ENCODE measurements around the gene ANKRD17.

- no peak for TF ChIP-seq POLR2AphosphoS5 (IDR thresholded peaks at IDR 0.05)
- no peak for TF ChIP-seq RAD21 (conservative IDR thresholded peaks at IDR 0.05)
- TF ChIP-seq, protein P1, sequence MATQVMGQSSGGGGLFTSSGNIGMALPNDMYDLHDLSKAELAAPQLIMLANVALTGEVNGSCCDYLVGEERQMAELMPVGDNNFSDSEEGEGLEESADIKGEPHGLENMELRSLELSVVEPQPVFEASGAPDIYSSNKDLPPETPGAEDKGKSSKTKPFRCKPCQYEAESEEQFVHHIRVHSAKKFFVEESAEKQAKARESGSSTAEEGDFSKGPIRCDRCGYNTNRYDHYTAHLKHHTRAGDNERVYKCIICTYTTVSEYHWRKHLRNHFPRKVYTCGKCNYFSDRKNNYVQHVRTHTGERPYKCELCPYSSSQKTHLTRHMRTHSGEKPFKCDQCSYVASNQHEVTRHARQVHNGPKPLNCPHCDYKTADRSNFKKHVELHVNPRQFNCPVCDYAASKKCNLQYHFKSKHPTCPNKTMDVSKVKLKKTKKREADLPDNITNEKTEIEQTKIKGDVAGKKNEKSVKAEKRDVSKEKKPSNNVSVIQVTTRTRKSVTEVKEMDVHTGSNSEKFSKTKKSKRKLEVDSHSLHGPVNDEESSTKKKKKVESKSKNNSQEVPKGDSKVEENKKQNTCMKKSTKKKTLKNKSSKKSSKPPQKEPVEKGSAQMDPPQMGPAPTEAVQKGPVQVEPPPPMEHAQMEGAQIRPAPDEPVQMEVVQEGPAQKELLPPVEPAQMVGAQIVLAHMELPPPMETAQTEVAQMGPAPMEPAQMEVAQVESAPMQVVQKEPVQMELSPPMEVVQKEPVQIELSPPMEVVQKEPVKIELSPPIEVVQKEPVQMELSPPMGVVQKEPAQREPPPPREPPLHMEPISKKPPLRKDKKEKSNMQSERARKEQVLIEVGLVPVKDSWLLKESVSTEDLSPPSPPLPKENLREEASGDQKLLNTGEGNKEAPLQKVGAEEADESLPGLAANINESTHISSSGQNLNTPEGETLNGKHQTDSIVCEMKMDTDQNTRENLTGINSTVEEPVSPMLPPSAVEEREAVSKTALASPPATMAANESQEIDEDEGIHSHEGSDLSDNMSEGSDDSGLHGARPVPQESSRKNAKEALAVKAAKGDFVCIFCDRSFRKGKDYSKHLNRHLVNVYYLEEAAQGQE (IDR thresholded peaks at IDR 0.05; ENCODE audit: borderline replicate concordance): no peak
- no peak for TF ChIP-seq CTCF (IDR thresholded peaks at IDR 0.05; ENCODE audit: poor library complexity, severe bottlenecking)
- TF ChIP-seq EZH2 (IDR thresholded peaks at IDR 0.05; ENCODE audit: borderline replicate concordance, insufficient read depth, low read length, poor library complexity, severe bottlenecking): no peak
- TF ChIP-seq EP300 (conservative IDR thresholded peaks at IDR 0.05; ENCODE audit: poor library complexity, severe bottlenecking): no peak
Observed at GRCh38 chr4:73250642-73251041, 8.0 kb downstream of the ANKRD17 start.
